Activated CD8-positive, alpha-beta memory T cell treated with anti-CD3 and anti-CD28 coated beads, Interleukin-2, amount 10 ng/mL, durations not matched to agents 7 days and 5 days (primary cell): ENCODE measurements around the gene LRSAM1. TPM values are rescaled to one million over a fixed set of nuclear protein-coding genes. Genes with fewer than 3 reads are reported as not detected.

Experiments used
- ATAC-seq: fragments of 150-1000 bp; cut with Tn5 transposase; one replicate; pipeline ENCODE4 v1.10.0; 2021; ENCODE audit warnings: moderate library complexity
- CTCF ChIA-PET: fragments of 350-600 bp; sonication (Branson Sonifier 250); formaldehyde crosslinking; loops from one replicate; lab custom pipeline; 2021; ENCODE audit warnings: antibody characterized with exemption; lab: Charles Lee
- DNase-seq: peaks from one replicate; pipeline ENCODE4 v3.0.0-alpha.2; 2020
- H3K27ac Mint-ChIP-seq: one replicate; pipeline ENCODE4 v1.8.0; 2021; ENCODE audit warnings: mild to moderate bottlenecking, mixed read lengths
- H3K27me3 Mint-ChIP-seq: one replicate; pipeline ENCODE4 v1.8.0; 2021; ENCODE audit warnings: mixed read lengths
- H3K36me3 Mint-ChIP-seq: one replicate; pipeline ENCODE4 v1.8.0; 2021; ENCODE audit warnings: mild to moderate bottlenecking, mixed read lengths
- H3K4me1 Mint-ChIP-seq: one replicate; pipeline ENCODE4 v1.8.0; 2021; ENCODE audit warnings: mixed read lengths
- H3K4me3 Mint-ChIP-seq: one replicate; pipeline ENCODE4 v1.8.0; 2021; ENCODE audit warnings: mild to moderate bottlenecking, moderate library complexity, mixed read lengths
- H3K9me3 Mint-ChIP-seq: one replicate; pipeline ENCODE4 v1.8.0; 2022; ENCODE audit warnings: low read depth, mixed read lengths
- total RNA-seq, 2 experiments: library from RNA; stranded (reverse); gene quantifications; one replicate each; pipeline ENCODE4 v1.2.3, GENCODE V29; 2021

Gene LRSAM1
- total RNA-seq, 2 experiments from 2014 or later, result 25.5 to 27.7 TPM

DNA sequence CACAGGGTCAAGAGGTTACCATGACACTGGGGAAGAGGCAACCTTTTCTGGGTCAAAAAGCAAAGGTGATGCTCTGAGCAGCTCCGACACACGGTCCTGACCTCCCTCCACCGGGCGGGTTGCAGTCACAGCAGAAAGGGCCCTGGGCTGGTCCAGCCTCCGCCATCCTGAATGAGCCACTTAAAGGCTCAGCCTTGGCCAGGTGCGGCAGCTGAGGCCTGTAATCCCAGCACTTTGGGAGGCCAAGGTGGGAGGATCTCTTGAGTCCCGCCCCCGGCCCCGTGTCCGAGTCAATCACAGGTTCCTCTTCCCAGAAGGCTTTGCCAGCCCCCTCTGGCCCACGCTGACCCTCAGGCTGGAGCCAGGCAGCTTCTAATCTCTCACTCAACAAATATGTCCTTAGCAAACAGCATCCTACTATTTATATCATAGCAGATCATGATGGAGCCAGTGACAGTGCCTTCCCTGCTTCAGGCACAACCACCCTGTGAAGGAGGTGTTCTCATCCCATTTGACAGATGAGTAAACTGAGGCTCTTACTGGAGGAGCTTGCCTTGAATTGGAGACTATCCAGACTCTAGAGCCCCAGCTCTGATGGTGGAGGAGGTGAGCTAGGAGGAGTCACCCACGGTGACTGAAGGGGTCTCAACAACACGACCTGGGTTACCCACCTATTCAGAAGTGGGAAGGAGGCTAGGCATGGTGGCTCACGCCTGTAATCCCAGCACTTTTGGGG lies 79.1 kb downstream of the LRSAM1 start:
- H3K27ac Mint-ChIP-seq, result no peak overlapping the region
- peaks cover 9% of the 10 kb centered on the region for H3K4me1 Mint-ChIP-seq
- CTCF ChIA-PET, result interaction anchor here (0.6 kb wide), 1 partner anchor 39 kb away, joined by 3 read pairs; no protein-coding TSS in a partner anchor
- no peaks in the 10 kb centered on the region for H3K27me3 Mint-ChIP-seq
- DNase-seq (no peak), ATAC-seq (no peak)
- H3K36me3 Mint-ChIP-seq, result peaks cover 19% of the 10 kb centered on the region
- H3K9me3 Mint-ChIP-seq, result peaks cover 6% of the 10 kb centered on the region
- H3K4me3 Mint-ChIP-seq, result no peak overlapping the region

- H3K27me3 Mint-ChIP-seq, result no peaks in the 10 kb centered on the region
- H3K4me3 Mint-ChIP-seq, result no peak overlapping the region
- ATAC-seq, result no peak
- CTCF ChIA-PET, result interaction anchor here (0.9 to 1.5 kb wide), 2 partner anchors 27 to 38 kb away, joined by 3 read pairs; no protein-coding TSS in a partner anchor
- no peak overlapping the region for H3K27ac Mint-ChIP-seq
- peaks cover 9% of the 10 kb centered on the region for H3K4me1 Mint-ChIP-seq
- H3K9me3 Mint-ChIP-seq, result no peaks in the 10 kb centered on the region
- H3K36me3 Mint-ChIP-seq, result peaks cover 7% of the 10 kb centered on the region
- DNase-seq, result no peak
These were observed 80.4 kb downstream of the LRSAM1 start for GRCh38 chr9:127531676-127532075.

DNA sequence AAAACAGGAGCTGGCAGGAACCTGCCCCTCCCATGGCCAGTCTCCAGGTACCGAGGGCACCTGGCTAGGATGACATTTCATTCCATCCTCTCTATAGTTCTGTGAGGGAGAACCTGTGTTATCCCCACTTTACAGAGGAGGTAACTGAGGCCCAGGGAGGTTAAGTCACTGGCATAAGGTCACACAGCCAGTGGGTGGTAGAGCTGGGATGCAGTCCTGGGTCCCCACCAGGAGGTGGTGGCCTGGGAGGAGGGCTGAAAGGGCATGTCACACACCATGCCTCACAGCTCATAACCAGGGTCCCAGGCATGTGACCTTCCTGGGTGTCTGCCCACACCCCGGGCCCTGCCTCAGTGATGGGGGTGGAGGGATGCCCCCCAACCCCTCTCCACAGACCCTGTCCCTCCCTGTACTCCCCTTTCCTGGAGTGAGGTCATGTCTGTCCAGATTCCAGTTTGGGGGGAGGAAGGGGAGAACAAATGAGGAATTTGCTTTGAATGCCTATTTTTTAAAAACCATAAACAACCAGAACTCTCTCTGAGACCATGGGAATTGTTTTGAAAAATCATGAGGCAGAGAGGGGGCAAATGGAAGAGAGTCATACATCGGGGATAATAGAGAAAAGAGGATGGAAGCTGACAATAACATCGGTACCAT lies 83.1 kb downstream of the LRSAM1 start:
- no peak overlapping the region for H3K4me3 Mint-ChIP-seq
- H3K27ac Mint-ChIP-seq, result no peak overlapping the region
- H3K4me1 Mint-ChIP-seq, result peaks cover 3% of the 10 kb centered on the region
- CTCF ChIA-PET, result interaction anchor here (1.2 kb wide), 1 partner anchor 9 kb away, joined by 5 read pairs; no protein-coding TSS in a partner anchor
- no peak for DNase-seq
- H3K27me3 Mint-ChIP-seq, result no peaks in the 10 kb centered on the region
- H3K36me3 Mint-ChIP-seq, result peaks cover 3% of the 10 kb centered on the region
- H3K9me3 Mint-ChIP-seq, result no peaks in the 10 kb centered on the region
- peak; percentile 42 for ATAC-seq

- no peaks in the 10 kb centered on the region for H3K27me3 Mint-ChIP-seq
- no peak for ATAC-seq
- peak overlapping the region; percentile 32 for H3K27ac Mint-ChIP-seq
- peaks cover 3% of the 10 kb centered on the region for H3K36me3 Mint-ChIP-seq
- H3K4me1 Mint-ChIP-seq, result peaks cover 1% of the 10 kb centered on the region
- H3K9me3 Mint-ChIP-seq, result no peaks in the 10 kb centered on the region
- CTCF ChIA-PET, result interaction anchor here (1.2 kb wide), 1 partner anchor 9 kb away, joined by 5 read pairs; no protein-coding TSS in a partner anchor
- H3K4me3 Mint-ChIP-seq, result no peak overlapping the region
- no peak for DNase-seq
These were observed 83.6 kb downstream of the LRSAM1 start for GRCh38 chr9:127534931-127535330.

DNA sequence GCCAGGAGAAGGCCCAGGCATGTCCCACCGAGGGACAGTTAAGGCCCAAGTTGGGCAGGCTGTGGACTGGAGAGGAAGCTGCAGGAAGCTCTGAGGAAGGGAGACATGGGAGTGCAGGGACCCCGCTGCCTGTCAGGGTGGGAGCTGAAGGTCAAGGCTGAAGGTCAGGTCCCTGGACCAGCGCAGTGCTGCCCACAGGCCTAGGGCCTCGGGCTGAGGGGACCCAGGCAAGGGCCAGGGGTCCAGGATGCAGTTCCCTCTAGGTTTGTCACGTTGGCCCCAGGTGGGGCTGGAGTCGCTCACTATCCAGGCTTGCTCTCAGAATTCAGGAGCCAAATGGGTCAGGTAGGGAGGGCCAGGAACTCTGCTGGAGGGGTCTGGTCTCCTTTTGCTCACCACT lies 84.1 kb downstream of the LRSAM1 start:
- CTCF ChIA-PET, result no interaction called here
- H3K27ac Mint-ChIP-seq, result peak overlapping the region; percentile 32
- DNase-seq, result no peak
- H3K4me1 Mint-ChIP-seq, result no peaks in the 10 kb centered on the region
- no peaks in the 10 kb centered on the region for H3K27me3 Mint-ChIP-seq
- no peak overlapping the region for H3K4me3 Mint-ChIP-seq
- H3K9me3 Mint-ChIP-seq, result no peaks in the 10 kb centered on the region
- ATAC-seq, result no peak
- peaks cover 3% of the 10 kb centered on the region for H3K36me3 Mint-ChIP-seq

DNA sequence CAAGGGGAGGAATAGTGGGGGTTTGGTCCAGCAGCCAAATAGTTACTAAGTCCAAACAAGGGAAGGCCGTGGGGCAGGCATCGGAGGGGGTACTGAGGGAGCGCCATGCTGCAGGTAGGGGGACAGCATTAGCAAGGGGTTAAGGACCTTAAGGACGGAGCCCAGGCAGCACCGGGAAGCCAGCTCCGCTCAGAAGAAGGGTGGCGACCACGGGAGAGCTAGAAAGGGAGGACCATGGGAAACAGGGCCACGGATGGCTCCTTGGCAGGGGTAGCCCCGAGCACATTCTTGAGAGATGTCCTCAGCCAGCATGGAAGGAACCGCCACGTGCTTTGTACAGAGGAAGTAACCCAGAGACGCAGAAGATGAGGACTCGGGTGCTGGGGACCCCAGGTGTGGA lies 84.5 kb downstream of the LRSAM1 start:
- DNase-seq (no peak), ATAC-seq (no peak)
- H3K9me3 Mint-ChIP-seq, result no peaks in the 10 kb centered on the region
- H3K27ac Mint-ChIP-seq, result no peak overlapping the region
- CTCF ChIA-PET, result interaction anchor here (1.1 to 1.4 kb wide), 2 partner anchors 31 to 48 kb away, joined by 3 read pairs; no protein-coding TSS in a partner anchor
- H3K27me3 Mint-ChIP-seq, result no peaks in the 10 kb centered on the region
- peaks cover 3% of the 10 kb centered on the region for H3K36me3 Mint-ChIP-seq
- H3K4me3 Mint-ChIP-seq, result no peak overlapping the region
- H3K4me1 Mint-ChIP-seq, result no peaks in the 10 kb centered on the region

DNA sequence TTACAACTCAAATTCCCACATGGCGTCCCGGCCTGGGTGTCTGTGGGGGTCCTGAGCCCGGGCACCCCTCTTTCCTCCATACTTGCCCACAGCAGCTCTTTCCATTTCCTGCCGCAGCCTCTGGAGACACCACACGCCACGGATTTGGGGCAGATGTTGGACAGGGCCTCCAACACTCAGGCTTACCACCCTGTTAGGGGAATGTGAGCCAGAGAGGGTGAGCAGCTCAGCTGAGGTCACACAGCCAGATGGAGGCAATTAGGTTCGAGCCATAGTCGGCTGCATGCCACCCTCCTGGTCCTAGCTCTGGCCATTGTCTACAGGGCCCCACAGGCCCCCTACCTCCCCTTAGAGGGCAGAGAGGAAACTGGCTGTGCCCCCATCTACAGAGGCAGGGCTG lies 85.2 kb downstream of the LRSAM1 start:
- no peaks in the 10 kb centered on the region for H3K4me1 Mint-ChIP-seq
- no peak for ATAC-seq
- H3K4me3 Mint-ChIP-seq, result no peak overlapping the region
- no peaks in the 10 kb centered on the region for H3K27me3 Mint-ChIP-seq
- CTCF ChIA-PET, result interaction anchor here (1.1 to 2.1 kb wide), 4 partner anchors 11 to 50 kb away, joined by 3 to 6 read pairs (median 4); no protein-coding TSS in a partner anchor
- DNase-seq, result no peak
- no peak overlapping the region for H3K27ac Mint-ChIP-seq
- H3K9me3 Mint-ChIP-seq, result no peaks in the 10 kb centered on the region
- H3K36me3 Mint-ChIP-seq, result peaks cover 2% of the 10 kb centered on the region

GRCh38 chr9:127537014-127537413 lies 85.7 kb downstream of the LRSAM1 start:
- no peaks in the 10 kb centered on the region for H3K9me3 Mint-ChIP-seq
- no peak for ATAC-seq
- CTCF ChIA-PET, result interaction anchor here (1.1 to 2.1 kb wide), 5 partner anchors 12 to 49 kb away, joined by 3 to 6 read pairs (median 3); no protein-coding TSS in a partner anchor
- H3K27ac Mint-ChIP-seq, result peak overlapping the region; percentile 0
- no peak overlapping the region for H3K4me3 Mint-ChIP-seq
- H3K4me1 Mint-ChIP-seq, result peaks cover 1% of the 10 kb centered on the region
- H3K36me3 Mint-ChIP-seq, result no peaks in the 10 kb centered on the region
- H3K27me3 Mint-ChIP-seq, result no peaks in the 10 kb centered on the region
- DNase-seq, result no peak

DNA sequence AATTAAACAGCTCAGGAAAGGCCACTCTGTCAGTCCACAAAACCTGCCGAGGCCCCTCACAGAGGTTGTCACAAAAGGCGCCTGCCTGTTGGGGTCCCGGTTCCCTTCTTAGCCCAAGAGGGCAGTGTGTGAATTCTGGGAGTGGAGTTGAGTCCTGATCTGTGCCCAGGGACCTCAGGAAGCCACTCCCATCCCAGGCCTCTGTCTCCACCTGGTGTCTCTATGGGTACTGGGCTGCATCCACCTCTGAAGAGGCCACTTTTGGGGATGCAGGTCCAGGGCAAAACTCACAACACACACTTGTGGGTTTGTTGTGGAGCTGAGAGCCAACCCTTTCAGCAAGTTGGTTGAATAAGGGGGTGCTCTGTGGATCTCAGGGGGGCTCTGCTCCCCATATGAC lies 86.5 kb downstream of the LRSAM1 start:
- Mint-ChIP-seq H3K9me3 (no peaks in the 10 kb centered on the region), H3K27me3 (no peaks in the 10 kb centered on the region), H3K27ac (no peak overlapping the region), H3K4me1 (peaks cover 2% of the 10 kb centered on the region), H3K36me3 (no peaks in the 10 kb centered on the region), H3K4me3 (no peak overlapping the region)
- ATAC-seq (no peak), DNase-seq (no peak)
- CTCF ChIA-PET, result interaction anchor here (1.0 to 2.1 kb wide), 4 partner anchors 12 to 49 kb away, joined by 3 to 6 read pairs (median 4); no protein-coding TSS in a partner anchor

- H3K27ac Mint-ChIP-seq, result no peak overlapping the region
- DNase-seq (no peak), ATAC-seq (no peak)
- peaks cover 2% of the 10 kb centered on the region for H3K4me1 Mint-ChIP-seq
- CTCF ChIA-PET, result interaction anchor here (0.8 to 2.1 kb wide), 4 partner anchors 17 to 48 kb away, joined by 3 to 6 read pairs (median 4); no protein-coding TSS in a partner anchor
- no peak overlapping the region for H3K4me3 Mint-ChIP-seq
- H3K36me3 Mint-ChIP-seq, result no peaks in the 10 kb centered on the region
- no peaks in the 10 kb centered on the region for H3K27me3 Mint-ChIP-seq
- no peaks in the 10 kb centered on the region for H3K9me3 Mint-ChIP-seq
These were observed 87.5 kb downstream of the LRSAM1 start for GRCh38 chr9:127538849-127539258.

DNA sequence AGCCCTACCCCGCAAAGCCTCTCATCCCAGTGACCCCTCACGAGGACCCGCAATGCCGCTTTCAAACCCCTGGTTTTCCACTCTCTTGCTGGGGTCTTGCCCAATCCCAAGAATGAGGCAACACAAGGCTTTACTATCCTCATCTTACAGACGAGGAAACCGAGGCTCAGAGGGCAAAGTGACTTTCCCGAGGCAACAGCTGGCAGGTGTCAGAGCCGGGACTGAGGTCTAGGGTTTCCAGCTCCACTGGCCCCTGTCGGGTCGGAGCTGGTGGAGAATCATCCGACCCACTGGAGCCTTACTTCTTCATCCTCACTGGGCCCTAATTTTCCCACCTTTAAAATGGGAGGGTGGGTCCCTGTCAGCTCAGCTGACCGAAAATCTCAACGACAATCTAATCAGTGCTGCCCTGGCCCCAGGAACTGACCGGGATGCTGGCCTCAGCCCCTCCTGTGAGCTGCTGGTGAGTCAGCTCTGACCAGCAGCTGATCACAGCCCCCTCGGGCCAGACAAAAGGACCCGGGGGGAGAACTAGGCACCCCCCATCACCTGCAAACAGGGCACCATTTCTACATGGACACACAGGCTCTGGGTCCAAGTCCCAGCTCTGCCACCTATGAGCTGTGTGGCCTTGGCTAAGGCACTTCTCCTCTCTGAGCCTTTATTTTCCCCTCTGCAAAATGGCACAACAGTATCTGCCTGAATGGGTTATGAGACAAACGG lies 88.1 kb downstream of the LRSAM1 start:
- DNase-seq (no peak), ATAC-seq (no peak)
- CTCF ChIA-PET, result interaction anchor here (1.0 to 1.9 kb wide), 3 partner anchors 16 to 45 kb away, joined by 3 to 5 read pairs (median 3); no protein-coding TSS in a partner anchor
- H3K27me3 Mint-ChIP-seq, result no peaks in the 10 kb centered on the region
- H3K9me3 Mint-ChIP-seq, result no peaks in the 10 kb centered on the region
- peaks cover 2% of the 10 kb centered on the region for H3K4me1 Mint-ChIP-seq
- no peak overlapping the region for H3K27ac Mint-ChIP-seq
- no peak overlapping the region for H3K4me3 Mint-ChIP-seq
- no peaks in the 10 kb centered on the region for H3K36me3 Mint-ChIP-seq

- Mint-ChIP-seq H3K4me1 (peaks cover 4% of the 10 kb centered on the region), H3K36me3 (no peaks in the 10 kb centered on the region), H3K9me3 (no peaks in the 10 kb centered on the region), H3K4me3 (no peak overlapping the region), H3K27ac (no peak overlapping the region), H3K27me3 (no peaks in the 10 kb centered on the region)
- DNase-seq (no peak), ATAC-seq (no peak)
- CTCF ChIA-PET, result interaction anchor here (1.0 to 1.2 kb wide), 2 partner anchors 36 to 44 kb away, joined by 3 read pairs; no protein-coding TSS in a partner anchor
These were observed 88.8 kb downstream of the LRSAM1 start for GRCh38 chr9:127539982-127540663.
